K562 (cell line): ENCODE measurements around the gene CD46. TPM values are rescaled to one million over a fixed set of nuclear protein-coding genes. Genes with fewer than 3 reads are reported as not detected.
A peak's percentile ranks its signal among the peaks of the same experiment; 100 is the strongest.

ENCODE experiments used
- CBX2 ChIP-seq: fragments of 200-600 bp; sonication (generic); IDR thresholded peaks from one replicate; pipeline ENCODE4 v1.6.1; 2012; ENCODE audit warnings: mild to moderate bottlenecking, low read length, inconsistent platforms; ENCODE audit not compliant: insufficient read depth, poor library complexity, severe bottlenecking
- CHD1 ChIP-seq: fragments of 200-600 bp; sonication (generic); IDR thresholded peaks from one replicate; pipeline ENCODE4 v1.6.1; 2012; ENCODE audit warnings: mild to moderate bottlenecking, moderate library complexity, low read length, inconsistent platforms
- EP300 ChIP-seq: IDR thresholded peaks from 2 replicates; pipeline ENCODE4 v1.6.1; 2012; ENCODE audit warnings: low read length, improper control_type of control experiment
- ETV1 ChIP-seq: fragments of 450-650 bp; conservative IDR thresholded peaks from 2 replicates; pipeline ENCODE4 v1.6.1; 2016; ENCODE audit warnings: missing genetic modification characterization, control low read depth, low read depth, missing compliant biosample characterization
- FOXJ3 ChIP-seq: sonication (generic); formaldehyde crosslinking; IDR thresholded peaks from 2 replicates; pipeline ENCODE4 v1.4.0; 2020; ENCODE audit warnings: mild to moderate bottlenecking, missing genetic modification reagents
- GATAD2A ChIP-seq: fragments of 450-650 bp; IDR thresholded peaks from 2 replicates; pipeline ENCODE4 v1.6.1; 2017
- NFIC ChIP-seq: fragments of 450-650 bp; IDR thresholded peaks from 2 replicates; pipeline ENCODE4 v1.6.1; 2017; ENCODE audit warnings: mild to moderate bottlenecking, inconsistent platforms
- NFRKB ChIP-seq: fragments of 450-650 bp; IDR thresholded peaks from 2 replicates; pipeline ENCODE4 v1.6.1; 2016; ENCODE audit warnings: low read depth
- PHB2 ChIP-seq: fragments of 450-650 bp; IDR thresholded peaks from 2 replicates; pipeline ENCODE4 v1.6.1; 2017; ENCODE audit warnings: low read depth
- POLR2H ChIP-seq: IDR thresholded peaks from 2 replicates; pipeline ENCODE4 v1.6.1; 2016; ENCODE audit warnings: missing genetic modification characterization, low read depth, mild to moderate bottlenecking, control low read depth, missing compliant biosample characterization, moderate library complexity
- POLR3A ChIP-seq: IDR thresholded peaks from 2 replicates; pipeline ENCODE4 v1.6.1; 2011; ENCODE audit warnings: borderline replicate concordance, mild to moderate bottlenecking, moderate library complexity; ENCODE audit not compliant: insufficient read length, insufficient read depth; ENCODE audit errors: extremely low read depth
- SAFB ChIP-seq: fragments of 200-400 bp; formaldehyde crosslinking; IDR thresholded peaks from 2 replicates; pipeline ENCODE4 v1.6.1; 2017; ENCODE audit warnings: low read depth, low read length, borderline replicate concordance
- SLC30A9 ChIP-seq: fragments of 250-450 bp; sonication (Bioruptor Pico); IDR thresholded peaks from 2 replicates; pipeline ENCODE4 v1.8.0; 2022; ENCODE audit warnings: mild to moderate bottlenecking, moderate library complexity
- SMAD3 ChIP-seq: fragments of 450-650 bp; formaldehyde crosslinking; conservative IDR thresholded peaks from 2 replicates; pipeline ENCODE4 v1.4.0; 2020; ENCODE audit warnings: mild to moderate bottlenecking
- SMAD4 ChIP-seq: fragments of 250-450 bp; sonication (Bioruptor Pico); conservative IDR thresholded peaks from 2 replicates; pipeline ENCODE4 v1.8.0; 2021; ENCODE audit warnings: inconsistent platforms, mild to moderate bottlenecking, moderate library complexity
- SP1 ChIP-seq: sonication (generic); formaldehyde crosslinking; IDR thresholded peaks from 2 replicates; pipeline ENCODE4 v1.8.1; 2022; ENCODE audit warnings: mild to moderate bottlenecking, missing genetic modification reagents
- SRSF1 ChIP-seq: fragments of 200-400 bp; formaldehyde crosslinking; IDR thresholded peaks from 2 replicates; pipeline ENCODE4 v1.6.1; 2017; ENCODE audit warnings: mild to moderate bottlenecking, low read depth, low read length, moderate library complexity
- TAF9B ChIP-seq: fragments of 450-650 bp; IDR thresholded peaks from 2 replicates; pipeline ENCODE4 v1.6.1; 2018; ENCODE audit warnings: mild to moderate bottlenecking; ENCODE audit not compliant: partially characterized antibody
- polyA plus RNA-seq, 8 experiments: library from polyadenylated mRNA; depleted of rRNA in 4 of 8; stranded (reverse) in 5 of 8; unstranded in 3 of 8; fragments of >200 nt; fragmentation: Nextera tagmentation in 2 of 8; fragmentation: Illumina TruSeq in 1 of 8; extraction: Ambion mirVana in 2 of 8; extraction: Trizol in 1 of 8; gene quantifications; 2 replicates each; pipeline versions ENCODE4 v1.2.1 to v1.2.3, GENCODE V29; 2011 to 2014; ENCODE audit warnings: inconsistent platforms in 1 of 8, missing spikeins in 1 of 8
- total RNA-seq, 7 experiments: library from RNA; depleted of rRNA in 6 of 7; stranded (reverse); fragments of >200 nt in 6 of 7; fragmentation: Illumina TruSeq in 2 of 7; extraction: Trizol in 2 of 7; gene quantifications; 2 replicates each; pipeline versions ENCODE4 v1.2.1 to v1.2.3, GENCODE V29; 2011 to 2021; ENCODE audit warnings: low replicate concordance in 1 of 7
- TF ChIP-seq, protein P1 (sequence below), 2 experiments: IDR thresholded peaks; 2 replicates each; pipeline ENCODE4 v1.6.1; 2011; ENCODE audit warnings: borderline replicate concordance in 1 of 2, control low read depth in 1 of 2, low read depth in 1 of 2, low read length in 1 of 2, mild to moderate bottlenecking in 1 of 2, mixed read lengths in 1 of 2, moderate library complexity in 1 of 2; ENCODE audit not compliant: insufficient read depth in 1 of 2, insufficient read length in 1 of 2, poor library complexity in 1 of 2, severe bottlenecking in 1 of 2; ENCODE audit errors: extremely low read depth in 1 of 2
- TF ChIP-seq, protein P2 (sequence below): sonication (generic); IDR thresholded peaks from 2 replicates; pipeline ENCODE4 v1.6.1; 2016
- TF ChIP-seq, protein P3 (sequence below): fragments of 450-650 bp; IDR thresholded peaks from 2 replicates; pipeline ENCODE4 v1.6.1; 2017; ENCODE audit warnings: mild to moderate bottlenecking, moderate library complexity
- TF ChIP-seq, protein P4 (sequence below), 3 experiments: fragments of 200-800 bp in 1 of 3; sonication (Bioruptor generic) in 1 of 3; sonication (generic) in 1 of 3; formaldehyde crosslinking in 1 of 3; IDR thresholded peaks; 2 replicates each; pipeline versions ENCODE4 v1.6.1 to v1.8.0; 2016 to 2022; ENCODE audit warnings: mild to moderate bottlenecking in 2 of 3, missing compliant biosample characterization in 2 of 3, missing genetic modification characterization in 2 of 3, missing genetic modification reagents in 1 of 3

The CD46 gene
- total and polyA plus RNA-seq, 9 of the 15 experiments (the other 6 are each of a cell fraction or from before 2014, with no cell fraction given) = 87.9 to 374 (median 156) TPM

DNA sequence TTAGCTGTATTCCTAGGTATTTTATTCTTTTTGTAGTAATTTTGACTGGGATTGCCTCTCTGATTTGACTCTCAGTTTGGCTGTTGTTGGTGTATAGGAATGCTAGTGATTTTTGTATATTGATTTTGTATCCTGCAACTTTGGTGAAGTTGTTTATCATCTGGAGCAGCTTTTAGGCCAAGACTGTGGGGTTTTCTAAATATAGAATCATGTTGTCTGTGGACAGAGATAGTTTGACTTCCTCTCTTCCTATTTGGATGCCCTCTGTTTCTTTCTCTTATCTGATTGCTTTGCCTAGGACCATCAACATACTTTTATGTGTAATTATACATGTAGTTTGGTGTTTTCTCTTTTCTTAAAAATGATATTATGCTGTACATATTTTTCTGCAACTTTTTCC is 27.2 kb downstream of the CD46 start (continued):
- TF ChIP-seq PHB2 (0 out of 2 replicates have a peak, but pooled peaks have one; percentile 13), EP300 (peak; percentile 77), SRSF1 (no peak), SAFB (no peak), TAF9B (peak; percentile 20), CHD1 (no peak), NFRKB (no peak), FOXJ3 (CRISPR knock-in tag) (no peak), SP1 (no peak), NFIC (peak; percentile 54; the same call in 1 of the 2 replicates), SMAD3 (CRISPR knock-in tag) (no peak), SMAD4 (CRISPR knock-in tag) (peak; percentile 64; the same call in 1 of the 2 replicates), ETV1 (peak; percentile 28; the same call in 1 of the 2 replicates), CBX2 (no peak), SLC30A9 (CRISPR knock-in tag) (no peak), POLR3A (no peak), POLR2H (tag) (peak; percentile 34; the same call in 1 of the 2 replicates), GATAD2A (peak; percentile 52; the same call in 1 of the 2 replicates)
- TF ChIP-seq, protein P1, sequence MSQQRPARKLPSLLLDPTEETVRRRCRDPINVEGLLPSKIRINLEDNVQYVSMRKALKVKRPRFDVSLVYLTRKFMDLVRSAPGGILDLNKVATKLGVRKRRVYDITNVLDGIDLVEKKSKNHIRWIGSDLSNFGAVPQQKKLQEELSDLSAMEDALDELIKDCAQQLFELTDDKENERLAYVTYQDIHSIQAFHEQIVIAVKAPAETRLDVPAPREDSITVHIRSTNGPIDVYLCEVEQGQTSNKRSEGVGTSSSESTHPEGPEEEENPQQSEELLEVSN (IDR thresholded peaks at IDR 0.05; ENCODE audit: borderline replicate concordance in 1 of 2, extremely low read depth in 1 of 2, insufficient read depth in 1 of 2, insufficient read length in 1 of 2, low read depth in 1 of 2, low read length in 1 of 2, poor library complexity in 1 of 2, severe bottlenecking in 1 of 2) = no peak
- TF ChIP-seq, protein P2, sequence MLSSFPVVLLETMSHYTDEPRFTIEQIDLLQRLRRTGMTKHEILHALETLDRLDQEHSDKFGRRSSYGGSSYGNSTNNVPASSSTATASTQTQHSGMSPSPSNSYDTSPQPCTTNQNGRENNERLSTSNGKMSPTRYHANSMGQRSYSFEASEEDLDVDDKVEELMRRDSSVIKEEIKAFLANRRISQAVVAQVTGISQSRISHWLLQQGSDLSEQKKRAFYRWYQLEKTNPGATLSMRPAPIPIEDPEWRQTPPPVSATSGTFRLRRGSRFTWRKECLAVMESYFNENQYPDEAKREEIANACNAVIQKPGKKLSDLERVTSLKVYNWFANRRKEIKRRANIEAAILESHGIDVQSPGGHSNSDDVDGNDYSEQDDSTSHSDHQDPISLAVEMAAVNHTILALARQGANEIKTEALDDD = no peak
- TF ChIP-seq, protein P3, sequence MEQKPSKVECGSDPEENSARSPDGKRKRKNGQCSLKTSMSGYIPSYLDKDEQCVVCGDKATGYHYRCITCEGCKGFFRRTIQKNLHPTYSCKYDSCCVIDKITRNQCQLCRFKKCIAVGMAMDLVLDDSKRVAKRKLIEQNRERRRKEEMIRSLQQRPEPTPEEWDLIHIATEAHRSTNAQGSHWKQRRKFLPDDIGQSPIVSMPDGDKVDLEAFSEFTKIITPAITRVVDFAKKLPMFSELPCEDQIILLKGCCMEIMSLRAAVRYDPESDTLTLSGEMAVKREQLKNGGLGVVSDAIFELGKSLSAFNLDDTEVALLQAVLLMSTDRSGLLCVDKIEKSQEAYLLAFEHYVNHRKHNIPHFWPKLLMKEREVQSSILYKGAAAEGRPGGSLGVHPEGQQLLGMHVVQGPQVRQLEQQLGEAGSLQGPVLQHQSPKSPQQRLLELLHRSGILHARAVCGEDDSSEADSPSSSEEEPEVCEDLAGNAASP = no peak
- TF ChIP-seq, protein P4, sequence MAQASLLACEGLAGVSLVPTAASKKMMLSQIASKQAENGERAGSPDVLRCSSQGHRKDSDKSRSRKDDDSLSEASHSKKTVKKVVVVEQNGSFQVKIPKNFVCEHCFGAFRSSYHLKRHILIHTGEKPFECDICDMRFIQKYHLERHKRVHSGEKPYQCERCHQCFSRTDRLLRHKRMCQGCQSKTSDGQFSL (CRISPR knock-in tag; IDR thresholded peaks at IDR 0.05) = no peak
- TF ChIP-seq, protein P4 (tag; IDR thresholded peaks at IDR 0.05) = no peak
